ENCODE data around the gene KIDINS220. TPM values are rescaled to one million over a fixed set of nuclear protein-coding genes. Genes with fewer than 3 reads are reported as not detected.

The KIDINS220 gene
- total and polyA plus RNA-seq, 9 of the 15 experiments (the other 6 are each of a cell fraction or from before 2014, with no cell fraction given): 15.2 to 48.0 (median 34.4) TPM

GRCh38 chr2:8679827-8680731 lies 157.3 kb downstream of the KIDINS220 start:
- peak overlapping the region; percentile 52; the same call in 1 of the 2 replicates for H3K4me3 ChIP-seq
- intact Hi-C loops (cut with micrococcal nuclease): loop anchor here (5.0 to 10.0 kb wide), 4 partner anchors 365 to 1788 kb away; no protein-coding TSS in a partner anchor
- 61% methylated on average over 19 of the region's 19 CpGs for WGBS (ENCODE audit: insufficient coverage, low coverage, missing lambda C conversion rate)
- ATAC-seq: no peak
- H3K79me2 ChIP-seq (ENCODE audit: control insufficient read depth, insufficient read depth, low read length): peaks cover 24% of the 10 kb centered on the region
- no peaks in the 10 kb centered on the region for H3K9me1 ChIP-seq (ENCODE audit: control insufficient read depth, insufficient read depth, low read length)
- no peaks in the 10 kb centered on the region; the same call in none of the 2 replicates for H3K9me3 ChIP-seq (replicated peaks; ENCODE audit: control insufficient read depth, insufficient read depth, low read depth, low read length)
- in situ Hi-C loops (cut with MboI): loop anchor here (10.0 to 25.0 kb wide), 4 partner anchors 405 to 1593 kb away; no protein-coding TSS in a partner anchor
- peak; percentile 61 for FAIRE-seq
- H4K20me1 ChIP-seq (replicated peaks; ENCODE audit: control insufficient read depth, insufficient read depth, low read length): peaks cover 6% of the 10 kb centered on the region
- H3K4me2 ChIP-seq (ENCODE audit: insufficient read depth, low read length): peak overlapping the region; percentile 76
- DNase-seq (ENCODE audit: extremely low read depth in 1 of 4, low spot score in 3 of 4): peak in 1 of 4 experiments; percentile 29
- H3K27ac ChIP-seq (ENCODE audit: extremely low read depth, low read depth, low read length): peak overlapping the region; percentile 92
- peaks cover 32 to 49% of the 10 kb centered on the region in 2 experiments for H3K4me1 ChIP-seq (replicated peaks in 1 of 2; ENCODE audit: control insufficient read depth in 2 of 2, insufficient read depth in 2 of 2, low read length in 2 of 2)
- CTCF ChIA-PET (ENCODE audit: low intra/inter-chr PET ratio): interaction anchor here (0.7 kb wide), 1 partner anchor 147 kb away, joined by 5 read pairs; no protein-coding TSS in a partner anchor
- H3K36me3 ChIP-seq (ENCODE audit: control insufficient read depth, insufficient read depth, low read length): no peaks in the 10 kb centered on the region
- H3K9ac ChIP-seq (ENCODE audit: insufficient read depth in 1 of 2, low read depth in 2 of 2, low read length in 2 of 2): peak overlapping the region; percentile 72 to 75; a peak in 3 of 4 replicates
- no peaks in the 10 kb centered on the region for H3K27me3 ChIP-seq (ENCODE audit: control insufficient read depth in 2 of 2, insufficient read depth in 2 of 2, low read length in 2 of 2)
- TSS peak; percentile 66 for BruUV-seq (replicated peaks)
- H2AFZ ChIP-seq (ENCODE audit: low read depth, low read length): no peak overlapping the region; the same call in 1 of the 2 replicates
- POLR2A ChIA-PET: interaction anchor here (0.6 to 3.5 kb wide), 11 partner anchors 8 to 427 kb away, joined by 3 to 20 read pairs (median 3); no protein-coding TSS in a partner anchor
- TF ChIP-seq CREBBP (IDR thresholded peaks at IDR 0.05; ENCODE audit: low read depth, low read length): no peak
- peak; percentile 88 for TF ChIP-seq RAD51 (IDR thresholded peaks at IDR 0.05; ENCODE audit: borderline replicate concordance, low read depth)
- no peak for TF ChIP-seq NR2C2 (CRISPR knock-in tag; IDR thresholded peaks at IDR 0.05)
- no peak for TF ChIP-seq NR2C2 (tag; IDR thresholded peaks at IDR 0.05)
- 0 out of 2 replicates have a peak, but pooled peaks have one; percentile 21 for TF ChIP-seq EGR1 (conservative IDR thresholded peaks at IDR 0.05)
- TF ChIP-seq, protein P1, sequence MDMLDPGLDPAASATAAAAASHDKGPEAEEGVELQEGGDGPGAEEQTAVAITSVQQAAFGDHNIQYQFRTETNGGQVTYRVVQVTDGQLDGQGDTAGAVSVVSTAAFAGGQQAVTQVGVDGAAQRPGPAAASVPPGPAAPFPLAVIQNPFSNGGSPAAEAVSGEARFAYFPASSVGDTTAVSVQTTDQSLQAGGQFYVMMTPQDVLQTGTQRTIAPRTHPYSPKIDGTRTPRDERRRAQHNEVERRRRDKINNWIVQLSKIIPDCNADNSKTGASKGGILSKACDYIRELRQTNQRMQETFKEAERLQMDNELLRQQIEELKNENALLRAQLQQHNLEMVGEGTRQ (CRISPR knock-in tag; IDR thresholded peaks at IDR 0.05): peak; percentile 77
- TF ChIP-seq MEIS2 (IDR thresholded peaks at IDR 0.05; ENCODE audit: partially characterized antibody): peak; percentile 35
- no peak for TF ChIP-seq PRMT5 (CRISPR knock-in tag; IDR thresholded peaks at IDR 0.05)
- TF ChIP-seq TFE3 (CRISPR knock-in tag; IDR thresholded peaks at IDR 0.05): peak; percentile 84
- TF ChIP-seq MEF2A (IDR thresholded peaks at IDR 0.05; ENCODE audit: control insufficient read depth, low read depth, low read length): no peak
- TF ChIP-seq NBN (IDR thresholded peaks at IDR 0.05; ENCODE audit: low read depth): no peak
- TF ChIP-seq ATF1 (CRISPR knock-in tag; IDR thresholded peaks at IDR 0.05): no peak
- TF ChIP-seq ATF1 (tag; IDR thresholded peaks at IDR 0.05): 0 out of 2 replicates have a peak, but pooled peaks have one; percentile 3

Measured in K562 (cell line).